H1 (cell line): ENCODE data around the gene FES. TPM values are rescaled to one million over a fixed set of nuclear protein-coding genes. Genes with fewer than 3 reads are reported as not detected.

ENCODE experiments used
- BRCA1 ChIP-seq: IDR thresholded peaks from 2 replicates; pipeline ENCODE4 v1.6.1; 2012; ENCODE audit warnings: low read depth, low read length, improper control_type of control experiment
- YY1 ChIP-seq: IDR thresholded peaks from 2 replicates; pipeline ENCODE4 v1.6.1; 2011; ENCODE audit warnings: low read depth, mild to moderate bottlenecking, low read length
- polyA plus RNA-seq, 7 experiments: library from polyadenylated mRNA; depleted of rRNA in 3 of 7; stranded (reverse) in 5 of 7; unstranded in 2 of 7; fragments of >200 nt in 5 of 7; fragments of 200-250 nt in 2 of 7; gene quantifications; 1 replicate in 5 of 7; 2 replicates in 1 of 7; 4 replicates in 1 of 7; pipeline versions ENCODE4 v1.2.1 to v1.2.3, GENCODE V29; 2011 to 2013; ENCODE audit warnings: missing spikeins in 2 of 7, mixed read lengths in 2 of 7
- total RNA-seq: library from RNA; stranded (reverse); fragmentation: NEBNext Ultra II Directional; extraction: Animal tissue kit (Norgen Biotek cat#: 25700); gene quantifications from 2 replicates; pipeline ENCODE4 v1.2.1, GENCODE V29; 2021

Gene FES
- total and polyA plus RNA-seq, 2 of the 8 experiments (the other 6 are each of a cell fraction or from before 2014, with no cell fraction given): 8.5 to 8.6 TPM

DNA sequence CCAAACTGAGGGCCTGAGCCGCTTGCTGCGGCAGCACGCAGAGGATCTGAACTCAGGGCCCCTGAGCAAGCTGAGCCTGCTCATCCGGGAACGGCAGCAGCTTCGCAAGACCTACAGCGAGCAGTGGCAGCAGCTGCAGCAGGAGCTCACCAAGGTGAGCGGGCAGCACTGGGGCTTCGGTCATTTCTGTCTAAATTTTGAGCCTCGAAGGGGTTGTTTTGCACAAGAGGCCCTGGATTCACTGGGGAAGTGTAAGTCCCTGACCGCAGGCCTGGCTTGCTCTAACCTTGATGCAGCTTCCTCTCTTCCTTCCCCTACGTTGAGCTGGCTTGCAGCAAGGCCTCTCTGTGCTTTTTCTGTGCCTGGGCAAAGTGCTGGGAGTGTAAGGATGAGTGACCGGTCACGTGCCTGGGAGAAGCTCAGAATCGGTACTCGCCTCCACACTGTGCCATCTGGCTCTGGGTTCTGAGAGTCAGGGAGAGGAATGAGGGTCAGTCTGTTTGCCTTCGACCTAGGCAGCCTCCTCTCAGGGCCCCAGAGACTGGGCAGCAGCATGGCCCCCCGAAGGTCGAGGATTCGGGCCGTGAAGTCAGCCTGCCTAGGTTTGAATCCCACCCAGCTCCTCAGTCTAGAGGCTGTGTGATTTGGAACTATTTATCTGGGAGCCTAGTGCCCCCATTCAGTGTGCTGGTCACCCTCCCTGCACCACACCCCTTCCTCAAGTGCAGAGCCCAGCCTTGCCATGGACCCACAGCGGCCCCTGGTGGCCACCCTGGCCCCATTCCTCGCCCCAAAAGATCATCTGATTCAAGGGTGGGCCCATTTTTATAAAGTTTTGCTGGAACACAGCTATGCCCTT lies 1.4 kb downstream of the FES start (continued):
- TF ChIP-seq YY1 (peak; percentile 44; the same call in 1 of the 2 replicates), BRCA1 (no peak)
- TF ChIP-seq, all 59 proteins: peak for 5
